Hematopoietic multipotent progenitor cell treated with erythropoietin and hydrocortisone succinate and interleukin-3 and kit ligand, for 6 days (in vitro differentiated cells): Measurements from ENCODE around the gene CCDC192.
"Not testable (repeated sequence)": the region's sequence is repeated elsewhere in the genome, so short reads cannot be mapped to it uniquely, and the experiment has no call there.

Source experiments
- DNase-seq: peaks from one replicate; pipeline ENCODE4 v3.0.0-alpha.2; 2015

The CCDC192 gene

DNA sequence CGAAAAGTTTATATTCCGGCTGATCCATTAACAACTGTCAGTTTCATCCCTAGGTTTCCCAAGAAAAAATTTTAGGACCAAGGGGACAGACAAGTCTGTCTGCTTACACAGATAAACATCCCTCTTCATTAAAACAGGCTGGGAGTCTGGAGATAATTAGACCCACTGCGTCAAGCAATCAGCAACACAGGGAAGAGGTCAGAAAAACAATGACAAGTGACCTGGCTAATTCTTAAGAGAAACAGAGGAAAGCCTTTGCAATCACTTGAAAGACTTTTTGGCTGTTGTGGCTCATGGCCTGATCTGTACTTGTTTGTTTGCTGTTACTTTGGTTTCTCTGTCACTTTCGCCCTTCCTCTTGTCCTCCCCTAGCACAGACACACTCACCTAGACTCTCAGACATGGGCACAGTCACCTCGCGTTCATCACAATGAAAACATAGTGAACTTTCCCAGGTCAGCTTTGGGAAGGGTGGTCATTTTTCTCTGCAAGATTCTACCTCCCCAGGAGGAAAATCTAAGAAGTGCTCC, 2.9 kb upstream of the CCDC192 start:
- DNase-seq: no peak

DNA sequence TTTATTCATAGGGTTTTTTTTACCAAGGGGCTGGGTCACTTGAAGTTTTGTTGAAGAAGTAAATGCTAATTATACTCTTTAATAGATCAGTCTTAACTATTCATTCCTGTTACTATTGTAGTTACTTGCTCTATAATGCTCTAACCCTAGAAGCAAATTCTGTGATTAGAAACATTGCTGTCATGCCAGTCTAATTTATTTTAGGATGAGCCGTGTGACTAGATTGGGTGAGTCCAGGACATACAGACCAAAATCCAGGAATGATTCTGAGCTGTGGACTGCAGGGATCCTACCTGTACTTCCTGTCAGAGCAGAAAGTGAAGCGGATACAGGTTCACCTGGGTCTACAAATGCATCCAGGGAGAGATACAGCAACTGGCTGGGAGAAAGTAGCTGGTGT, 757 bp upstream of the CCDC192 start:
- DNase-seq: no peak

GRCh38 chr5:127705120-127705892, 2.1 kb downstream of the CCDC192 start:
- DNase-seq: peak; percentile 61

DNA sequence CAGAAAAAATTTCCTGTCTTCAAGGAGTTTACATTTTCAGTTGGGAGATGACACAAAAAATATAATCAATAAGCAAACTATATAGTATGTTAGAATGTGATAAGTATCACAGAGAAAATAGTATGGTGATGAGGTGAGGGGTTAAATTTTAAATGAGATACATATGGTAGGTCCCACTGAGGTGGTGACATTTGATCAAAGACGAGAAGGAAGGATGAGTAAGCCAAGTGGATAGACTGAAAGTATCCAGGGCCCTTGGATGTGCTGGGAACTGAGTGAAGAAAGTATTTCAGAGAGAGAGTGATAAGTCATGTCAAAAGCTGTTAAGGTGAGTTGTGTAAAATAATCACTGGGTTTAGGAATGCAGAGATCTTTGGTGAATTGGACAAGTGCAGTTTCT, 3.5 kb downstream of the CCDC192 start:
- no peak for DNase-seq

GRCh38 chr5:127707209-127707608, 4.0 kb downstream of the CCDC192 start:
- DNase-seq: no peak

- not testable (repeated sequence) for DNase-seq
Measured at GRCh38 chr5:127713083-127713482, 9.9 kb downstream of the CCDC192 start.

- no peak for DNase-seq
Measured at GRCh38 chr5:127718181-127718580, 15.0 kb downstream of the CCDC192 start.

DNA sequence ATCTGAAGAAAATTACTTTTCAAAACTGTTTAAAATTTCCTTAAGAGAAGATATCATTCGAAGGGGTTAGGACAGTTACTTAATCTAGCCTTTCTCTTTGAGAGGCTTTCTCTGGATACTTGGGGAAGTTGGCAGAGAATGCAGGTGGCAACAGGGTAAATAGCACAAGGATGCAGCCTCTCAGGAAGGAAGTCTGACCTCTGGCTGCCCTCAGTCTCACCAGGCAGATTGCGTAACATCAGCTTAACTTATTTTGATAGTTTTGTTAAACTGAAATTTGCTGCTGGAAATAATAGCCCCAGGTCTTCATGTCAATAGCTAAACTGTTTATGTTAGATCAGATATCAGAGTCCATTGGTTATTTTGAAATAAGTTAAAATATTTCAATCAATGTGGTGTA, 20.4 kb downstream of the CCDC192 start:
- peak; percentile 57 for DNase-seq

GRCh38 chr5:127725673-127726072, 22.5 kb downstream of the CCDC192 start:
- no peak for DNase-seq

- no peak for DNase-seq
Measured at GRCh38 chr5:127732963-127733362, 29.8 kb downstream of the CCDC192 start.

GRCh38 chr5:127739348-127739747, 36.2 kb downstream of the CCDC192 start:
- DNase-seq: not testable (repeated sequence)

GRCh38 chr5:127739807-127740384, 36.7 kb downstream of the CCDC192 start:
- DNase-seq: no peak

DNA sequence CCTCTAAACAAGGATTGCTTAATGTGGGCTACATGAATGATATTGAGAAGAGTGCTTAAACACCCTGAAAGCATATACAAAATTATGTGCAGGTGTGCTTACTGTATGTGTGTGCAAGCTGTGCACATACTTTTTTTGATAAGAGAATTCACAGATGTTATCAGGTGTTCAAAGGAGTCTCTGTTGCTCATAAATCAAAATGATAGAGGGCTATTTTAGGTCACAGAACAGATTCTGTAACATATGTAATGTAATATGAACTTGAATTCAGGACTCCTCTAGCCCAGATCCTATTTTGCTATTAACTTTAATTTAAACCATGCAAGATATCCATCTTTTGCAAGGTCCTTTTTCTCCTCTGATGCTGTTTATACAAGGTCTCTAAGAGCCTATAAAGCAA, 38.2 kb downstream of the CCDC192 start:
- DNase-seq: no peak

GRCh38 chr5:127744241-127744640, 41.0 kb downstream of the CCDC192 start:
- peak; percentile 14 for DNase-seq

- DNase-seq: peak; percentile 57
Measured at GRCh38 chr5:127746756-127747155, 43.6 kb downstream of the CCDC192 start.

GRCh38 chr5:127752503-127753265, 49.5 kb downstream of the CCDC192 start:
- not testable (repeated sequence) for DNase-seq

DNA sequence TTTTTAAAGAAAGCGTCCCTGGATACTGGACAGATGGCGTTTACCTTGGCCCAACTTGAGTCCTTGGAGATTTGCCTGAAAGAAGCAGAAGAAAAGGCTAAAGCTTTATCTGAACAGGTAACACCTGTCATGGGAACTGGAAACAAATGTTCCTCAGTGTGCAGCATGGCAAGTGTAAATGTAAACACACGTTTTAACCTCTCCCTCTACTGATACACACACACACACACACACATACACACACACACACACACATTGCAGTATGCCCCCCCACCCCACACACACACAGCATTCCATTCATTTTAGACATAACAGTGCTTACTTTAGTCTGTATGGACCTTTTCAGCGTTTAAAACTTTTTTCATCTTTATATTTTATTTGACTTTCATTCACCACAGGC, 51.1 kb downstream of the CCDC192 start:
- DNase-seq: no peak

- no peak for DNase-seq
Measured at GRCh38 chr5:127754706-127755105, 51.5 kb downstream of the CCDC192 start.

GRCh38 chr5:127757576-127757975, 54.4 kb downstream of the CCDC192 start:
- DNase-seq: peak; percentile 57

- DNase-seq: peak; percentile 6
Measured at GRCh38 chr5:127758766-127759283, 55.6 kb downstream of the CCDC192 start.

GRCh38 chr5:127761869-127762268, 58.7 kb downstream of the CCDC192 start:
- DNase-seq: no peak

GRCh38 chr5:127762412-127762811, 59.2 kb downstream of the CCDC192 start:
- no peak for DNase-seq

- DNase-seq: no peak
Measured at GRCh38 chr5:127766676-127767335, 63.6 kb downstream of the CCDC192 start.
